Liver (tissue), 9 donors: ENCODE results near the gene WNT7B. TPM values are rescaled to one million over a fixed set of nuclear protein-coding genes. Genes with fewer than 3 reads are reported as not detected.

Experiments
- DNase-seq: peaks from one replicate; pipeline ENCODE4 v3.0.0-alpha.2; 2017; ENCODE audit warnings: low spot score
- H3K27ac ChIP-seq, 2 donors: one replicate each; pipeline ENCODE4 v1.7.0; 2013; ENCODE audit warnings: inconsistent platforms in 2 of 2, low read length in 2 of 2, control low read depth in 1 of 2, low read depth in 1 of 2, mild to moderate bottlenecking in 1 of 2
- H3K27me3 ChIP-seq, 4 donors: one replicate each; pipeline versions ENCODE4 v1.6.1 to v1.7.0; 2013; ENCODE audit warnings: low read length in 3 of 4, inconsistent platforms in 1 of 4, mild to moderate bottlenecking in 1 of 4, moderate library complexity in 1 of 4; ENCODE audit not compliant: control insufficient read depth in 4 of 4, insufficient read depth in 4 of 4
- H3K36me3 ChIP-seq, 4 donors: one replicate each; pipeline versions ENCODE4 v1.6.1 to v1.7.0; 2013; ENCODE audit warnings: low read length in 3 of 4, mild to moderate bottlenecking in 3 of 4, low read depth in 1 of 4, moderate library complexity in 1 of 4; ENCODE audit not compliant: control insufficient read depth in 4 of 4, insufficient read depth in 3 of 4
- H3K4me1 ChIP-seq, 4 donors: one replicate each; pipeline versions ENCODE4 v1.6.1 to v1.7.0; 2013; ENCODE audit warnings: low read length in 3 of 4, mild to moderate bottlenecking in 3 of 4, moderate library complexity in 1 of 4; ENCODE audit not compliant: control insufficient read depth in 4 of 4, insufficient read depth in 4 of 4
- H3K4me3 ChIP-seq, 3 donors: one replicate each; pipeline versions ENCODE4 v1.6.1 to v1.7.0; 2013; ENCODE audit warnings: low read length in 3 of 3, control low read depth in 1 of 3, low read depth in 1 of 3, mild to moderate bottlenecking in 1 of 3
- H3K9ac ChIP-seq, 2 donors: one replicate each; pipeline ENCODE4 v1.7.0; 2013; ENCODE audit warnings: low read length in 2 of 2, mild to moderate bottlenecking in 2 of 2, moderate library complexity in 2 of 2, control low read depth in 1 of 2, low read depth in 1 of 2
- H3K9me3 ChIP-seq, 4 donors: one replicate each; pipeline versions ENCODE4 v1.6.1 to v1.7.0; 2013; ENCODE audit warnings: low read length in 3 of 4; ENCODE audit not compliant: control insufficient read depth in 4 of 4
- EGR1 ChIP-seq, 2 donors: IDR thresholded peaks; 2 replicates each; pipeline ENCODE4 v1.6.1; 2016 to 2018; ENCODE audit warnings: antibody characterized with exemption in 2 of 2, low read depth in 2 of 2
- FOXA2 ChIP-seq: IDR thresholded peaks from 2 replicates; pipeline ENCODE4 v1.6.1; 2016; ENCODE audit warnings: antibody characterized with exemption
- GABPA ChIP-seq, 2 donors: IDR thresholded peaks in 1 of 2; conservative IDR thresholded peaks in 1 of 2; 2 replicates each; pipeline ENCODE4 v1.6.1; 2016; ENCODE audit warnings: antibody characterized with exemption in 2 of 2, mild to moderate bottlenecking in 1 of 2, moderate library complexity in 1 of 2
- HNF4A ChIP-seq, 2 donors: conservative IDR thresholded peaks; 2 replicates each; pipeline ENCODE4 v1.6.1; 2016; ENCODE audit warnings: antibody characterized with exemption in 2 of 2, mild to moderate bottlenecking in 2 of 2
- HNF4G ChIP-seq: IDR thresholded peaks from 2 replicates; pipeline ENCODE4 v1.6.1; 2016; ENCODE audit warnings: antibody characterized with exemption
- JUND ChIP-seq, 2 donors: IDR thresholded peaks; 2 replicates each; pipeline ENCODE4 v1.6.1; 2016; ENCODE audit warnings: antibody characterized with exemption in 2 of 2
- NR2F2 ChIP-seq: IDR thresholded peaks from 2 replicates; pipeline ENCODE4 v1.6.1; 2016; ENCODE audit warnings: antibody characterized with exemption
- RAD21 ChIP-seq, 2 donors: IDR thresholded peaks; 2 replicates each; pipeline ENCODE4 v1.6.1; 2016; ENCODE audit warnings: antibody characterized with exemption in 2 of 2, mild to moderate bottlenecking in 2 of 2
- TAF1 ChIP-seq: conservative IDR thresholded peaks from 2 replicates; pipeline ENCODE4 v1.6.1; 2016; ENCODE audit warnings: antibody characterized with exemption, mild to moderate bottlenecking
- YY1 ChIP-seq: IDR thresholded peaks from 2 replicates; pipeline ENCODE4 v1.6.1; 2016; ENCODE audit warnings: antibody characterized with exemption, mild to moderate bottlenecking
- WGBS: extraction: QIAGEN DNeasy Blood & Tissue Kit; methylation state at CpG from one replicate; pipeline ENCODE4 v1.1.7; 2013; 5-methylcytosine and 5-hydroxymethylcytosine counted together
- polyA plus RNA-seq, 2 donors: library from polyadenylated mRNA; stranded (reverse) in 1 of 2; unstranded in 1 of 2; fragments of 200-250 nt in 1 of 2; fragments of >200 nt in 1 of 2; fragmentation: Nextera tagmentation in 1 of 2; extraction: Ambion mirVana in 1 of 2; gene quantifications; one replicate each; pipeline versions ENCODE4 v1.2.1 to v1.2.3, GENCODE V29; 2013 to 2015
- total RNA-seq, 2 donors: library from RNA; depleted of rRNA; stranded (reverse); fragments of >200 nt; gene quantifications; one replicate each; pipeline ENCODE4 v1.2.3, GENCODE V29; 2014
- TF ChIP-seq, protein P1 (sequence below): IDR thresholded peaks from 2 replicates; pipeline ENCODE4 v1.6.1; 2016; ENCODE audit warnings: antibody characterized with exemption
- TF ChIP-seq, protein P2 (sequence below): IDR thresholded peaks from 2 replicates; pipeline ENCODE4 v1.6.1; 2016; ENCODE audit warnings: antibody characterized with exemption, mild to moderate bottlenecking
- TF ChIP-seq, protein P3 (sequence below): IDR thresholded peaks from 2 replicates; pipeline ENCODE4 v1.6.1; 2016; ENCODE audit warnings: antibody characterized with exemption
- TF ChIP-seq, protein P4 (sequence below): IDR thresholded peaks from 2 replicates; pipeline ENCODE4 v1.6.1; 2016; ENCODE audit warnings: antibody characterized with exemption
- TF ChIP-seq, protein P5 (sequence below): fragments of 150-350 bp; IDR thresholded peaks from 2 replicates; pipeline ENCODE4 v1.5.1; 2017; ENCODE audit warnings: improper control_type of control experiment, low read depth, low read length; ENCODE audit not compliant: missing input control
- donor health status: healthy.
- donor health status: healthy.
- donor health status: healthy.
- donor health status: healthy.
- donor health status: healthy.

The WNT7B gene
- total and polyA plus RNA-seq, 4 donors: 0.06 to 0.28 TPM; not detected in 2

DNA sequence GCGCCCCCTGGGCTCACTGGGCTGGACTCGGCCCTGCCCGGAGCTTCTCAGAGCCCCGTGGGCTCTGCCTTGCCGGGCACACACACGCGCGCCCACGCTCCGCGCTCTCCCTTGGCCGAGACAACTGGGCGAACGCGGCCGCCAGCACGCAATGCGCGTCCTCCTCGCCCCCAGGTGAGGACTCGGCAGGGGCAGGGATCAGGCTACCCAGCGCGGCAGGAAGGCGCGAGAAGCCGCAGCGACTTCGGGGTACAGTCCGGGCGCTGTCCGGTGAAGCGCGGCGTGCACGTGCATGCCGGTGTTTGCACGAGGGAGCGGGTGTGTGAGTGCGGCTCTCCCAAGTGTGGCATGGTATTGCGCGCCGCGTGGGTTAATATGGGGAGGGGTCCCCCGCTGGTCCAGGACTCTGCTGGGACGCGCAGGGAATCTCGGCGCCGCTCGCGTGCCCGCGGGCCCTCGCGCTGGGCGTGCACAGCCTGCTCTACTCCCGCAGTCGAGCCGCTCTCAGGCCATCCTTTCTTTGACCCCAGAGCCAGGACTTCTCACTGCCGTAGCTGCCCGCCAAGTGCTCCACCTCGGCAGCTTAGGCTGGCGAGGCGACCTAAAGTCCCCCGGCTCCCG lies 5.4 kb downstream of the WNT7B start:
- no peaks in the 10 kb centered on the region for H3K36me3 ChIP-seq
- 6% methylated on average over 66 of the region's 66 CpGs for WGBS
- no peak overlapping the region for H3K9ac ChIP-seq
- H3K27me3 ChIP-seq: peaks cover 4 to 24% (median 13%) of the 10 kb centered on the region in 4 donors
- H3K4me1 ChIP-seq: peaks cover 15 to 29% (median 16%) of the 10 kb centered on the region in 4 donors
- TF ChIP-seq, protein P1, sequence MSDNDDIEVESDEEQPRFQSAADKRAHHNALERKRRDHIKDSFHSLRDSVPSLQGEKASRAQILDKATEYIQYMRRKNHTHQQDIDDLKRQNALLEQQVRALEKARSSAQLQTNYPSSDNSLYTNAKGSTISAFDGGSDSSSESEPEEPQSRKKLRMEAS: no peak
- TF ChIP-seq, protein P2, sequence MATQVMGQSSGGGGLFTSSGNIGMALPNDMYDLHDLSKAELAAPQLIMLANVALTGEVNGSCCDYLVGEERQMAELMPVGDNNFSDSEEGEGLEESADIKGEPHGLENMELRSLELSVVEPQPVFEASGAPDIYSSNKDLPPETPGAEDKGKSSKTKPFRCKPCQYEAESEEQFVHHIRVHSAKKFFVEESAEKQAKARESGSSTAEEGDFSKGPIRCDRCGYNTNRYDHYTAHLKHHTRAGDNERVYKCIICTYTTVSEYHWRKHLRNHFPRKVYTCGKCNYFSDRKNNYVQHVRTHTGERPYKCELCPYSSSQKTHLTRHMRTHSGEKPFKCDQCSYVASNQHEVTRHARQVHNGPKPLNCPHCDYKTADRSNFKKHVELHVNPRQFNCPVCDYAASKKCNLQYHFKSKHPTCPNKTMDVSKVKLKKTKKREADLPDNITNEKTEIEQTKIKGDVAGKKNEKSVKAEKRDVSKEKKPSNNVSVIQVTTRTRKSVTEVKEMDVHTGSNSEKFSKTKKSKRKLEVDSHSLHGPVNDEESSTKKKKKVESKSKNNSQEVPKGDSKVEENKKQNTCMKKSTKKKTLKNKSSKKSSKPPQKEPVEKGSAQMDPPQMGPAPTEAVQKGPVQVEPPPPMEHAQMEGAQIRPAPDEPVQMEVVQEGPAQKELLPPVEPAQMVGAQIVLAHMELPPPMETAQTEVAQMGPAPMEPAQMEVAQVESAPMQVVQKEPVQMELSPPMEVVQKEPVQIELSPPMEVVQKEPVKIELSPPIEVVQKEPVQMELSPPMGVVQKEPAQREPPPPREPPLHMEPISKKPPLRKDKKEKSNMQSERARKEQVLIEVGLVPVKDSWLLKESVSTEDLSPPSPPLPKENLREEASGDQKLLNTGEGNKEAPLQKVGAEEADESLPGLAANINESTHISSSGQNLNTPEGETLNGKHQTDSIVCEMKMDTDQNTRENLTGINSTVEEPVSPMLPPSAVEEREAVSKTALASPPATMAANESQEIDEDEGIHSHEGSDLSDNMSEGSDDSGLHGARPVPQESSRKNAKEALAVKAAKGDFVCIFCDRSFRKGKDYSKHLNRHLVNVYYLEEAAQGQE: no peak
- TF ChIP-seq GABPA (IDR thresholded peaks at IDR 0.05 in 1 of 2, conservative IDR thresholded peaks at IDR 0.05 in 1 of 2) (no peak), YY1 (no peak), EGR1 (IDR thresholded peaks at IDR 0.05; ENCODE audit: low read depth in 2 of 2) (no peak), TAF1 (no peak), RAD21 (IDR thresholded peaks at IDR 0.05) (no peak)
- TF ChIP-seq, protein P3, sequence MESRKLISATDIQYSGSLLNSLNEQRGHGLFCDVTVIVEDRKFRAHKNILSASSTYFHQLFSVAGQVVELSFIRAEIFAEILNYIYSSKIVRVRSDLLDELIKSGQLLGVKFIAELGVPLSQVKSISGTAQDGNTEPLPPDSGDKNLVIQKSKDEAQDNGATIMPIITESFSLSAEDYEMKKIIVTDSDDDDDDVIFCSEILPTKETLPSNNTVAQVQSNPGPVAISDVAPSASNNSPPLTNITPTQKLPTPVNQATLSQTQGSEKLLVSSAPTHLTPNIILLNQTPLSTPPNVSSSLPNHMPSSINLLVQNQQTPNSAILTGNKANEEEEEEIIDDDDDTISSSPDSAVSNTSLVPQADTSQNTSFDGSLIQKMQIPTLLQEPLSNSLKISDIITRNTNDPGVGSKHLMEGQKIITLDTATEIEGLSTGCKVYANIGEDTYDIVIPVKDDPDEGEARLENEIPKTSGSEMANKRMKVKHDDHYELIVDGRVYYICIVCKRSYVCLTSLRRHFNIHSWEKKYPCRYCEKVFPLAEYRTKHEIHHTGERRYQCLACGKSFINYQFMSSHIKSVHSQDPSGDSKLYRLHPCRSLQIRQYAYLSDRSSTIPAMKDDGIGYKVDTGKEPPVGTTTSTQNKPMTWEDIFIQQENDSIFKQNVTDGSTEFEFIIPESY: no peak
- TF ChIP-seq, protein P4, sequence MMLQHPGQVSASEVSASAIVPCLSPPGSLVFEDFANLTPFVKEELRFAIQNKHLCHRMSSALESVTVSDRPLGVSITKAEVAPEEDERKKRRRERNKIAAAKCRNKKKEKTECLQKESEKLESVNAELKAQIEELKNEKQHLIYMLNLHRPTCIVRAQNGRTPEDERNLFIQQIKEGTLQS: no peak
- TF ChIP-seq, protein P5, sequence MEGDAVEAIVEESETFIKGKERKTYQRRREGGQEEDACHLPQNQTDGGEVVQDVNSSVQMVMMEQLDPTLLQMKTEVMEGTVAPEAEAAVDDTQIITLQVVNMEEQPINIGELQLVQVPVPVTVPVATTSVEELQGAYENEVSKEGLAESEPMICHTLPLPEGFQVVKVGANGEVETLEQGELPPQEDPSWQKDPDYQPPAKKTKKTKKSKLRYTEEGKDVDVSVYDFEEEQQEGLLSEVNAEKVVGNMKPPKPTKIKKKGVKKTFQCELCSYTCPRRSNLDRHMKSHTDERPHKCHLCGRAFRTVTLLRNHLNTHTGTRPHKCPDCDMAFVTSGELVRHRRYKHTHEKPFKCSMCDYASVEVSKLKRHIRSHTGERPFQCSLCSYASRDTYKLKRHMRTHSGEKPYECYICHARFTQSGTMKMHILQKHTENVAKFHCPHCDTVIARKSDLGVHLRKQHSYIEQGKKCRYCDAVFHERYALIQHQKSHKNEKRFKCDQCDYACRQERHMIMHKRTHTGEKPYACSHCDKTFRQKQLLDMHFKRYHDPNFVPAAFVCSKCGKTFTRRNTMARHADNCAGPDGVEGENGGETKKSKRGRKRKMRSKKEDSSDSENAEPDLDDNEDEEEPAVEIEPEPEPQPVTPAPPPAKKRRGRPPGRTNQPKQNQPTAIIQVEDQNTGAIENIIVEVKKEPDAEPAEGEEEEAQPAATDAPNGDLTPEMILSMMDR: no peak
- DNase-seq: no peak
- peak overlapping the region in 1 of 3 donors; percentile 18 for H3K4me3 ChIP-seq
- H3K9me3 ChIP-seq: no peaks in the 10 kb centered on the region
- no peak overlapping the region for H3K27ac ChIP-seq

DNA sequence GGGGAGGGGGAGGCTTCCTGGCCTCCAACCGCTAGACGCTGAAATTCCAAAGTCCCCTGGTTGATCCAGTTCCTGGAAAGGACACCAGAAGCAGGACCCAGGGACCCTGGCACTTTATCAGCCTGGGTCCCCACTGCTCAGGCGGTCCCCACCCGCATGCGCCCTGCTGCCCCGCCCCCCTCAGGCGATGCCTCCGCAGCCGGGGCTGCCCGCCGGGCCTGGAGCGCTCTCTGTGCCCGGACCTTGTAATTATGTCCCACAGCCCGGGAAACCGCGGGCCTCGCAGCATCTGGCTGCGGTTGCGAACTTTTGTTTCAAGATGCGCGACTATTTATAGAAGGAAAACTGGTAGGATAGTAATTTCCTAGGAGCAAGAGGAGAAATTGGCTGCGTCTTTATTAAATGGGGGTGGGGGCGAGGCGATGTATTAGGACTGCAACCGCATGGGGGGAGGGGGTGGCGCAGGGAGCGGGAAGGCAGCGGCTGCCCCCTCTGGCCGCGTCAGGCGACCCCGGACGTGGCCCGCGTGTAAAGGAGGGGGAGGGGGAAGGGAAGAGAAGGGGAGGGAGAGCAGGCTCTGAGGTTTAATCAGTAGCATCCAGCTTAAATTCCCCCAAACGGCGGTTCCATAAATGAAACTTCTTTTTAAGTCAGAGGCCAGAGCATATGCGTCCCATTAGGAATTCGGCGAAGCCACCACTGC lies 6.1 kb downstream of the WNT7B start:
- Histone ChIP-seq H3K4me1 (peaks cover 10 to 22% (median 13%) of the 10 kb centered on the region in 4 donors), H3K9ac (no peak overlapping the region), H3K27me3 (peaks cover 4 to 22% (median 13%) of the 10 kb centered on the region in 4 donors), H3K4me3 (peak overlapping the region in 1 of 3 donors; percentile 18), H3K36me3 (no peaks in the 10 kb centered on the region), H3K9me3 (no peaks in the 10 kb centered on the region), H3K27ac (no peak overlapping the region)
- 7% methylated on average over 40 of the region's 40 CpGs for WGBS
- DNase-seq: no peak
- TF ChIP-seq FOXA2 (no peak), HNF4A (conservative IDR thresholded peaks at IDR 0.05) (no peak), RAD21 (IDR thresholded peaks at IDR 0.05) (no peak), NR2F2 (no peak), YY1 (no peak), EGR1 (IDR thresholded peaks at IDR 0.05; ENCODE audit: low read depth in 2 of 2) (no peak), HNF4G (no peak), TAF1 (no peak), JUND (IDR thresholded peaks at IDR 0.05) (no peak)
- TF ChIP-seq, protein P4: no peak
- TF ChIP-seq, protein P1: no peak
- TF ChIP-seq, protein P5: no peak
- TF ChIP-seq, protein P3: no peak
